ENCODE results near the gene COX4I2.

GRCh38 chr20:31663524-31663837, 25.8 kb downstream of the COX4I2 start:
- TF ChIP-seq POLR2AphosphoS5 (IDR thresholded peaks at IDR 0.05; ENCODE audit: low read depth, low read length) (no peak), POLR2A (IDR thresholded peaks at IDR 0.05; ENCODE audit: low read depth, low read length) (no peak), TAF1 (IDR thresholded peaks at IDR 0.05; ENCODE audit: low read depth, low read length) (no peak), SPI1 (IDR thresholded peaks at IDR 0.05; ENCODE audit: low read depth, low read length) (no peak), POU2F2 (IDR thresholded peaks at IDR 0.05; ENCODE audit: low read depth, low read length) (no peak), PAX5 (IDR thresholded peaks at IDR 0.05; ENCODE audit: insufficient read depth, low read length, severe bottlenecking) (no peak)
